ENCODE measurements around the gene HDAC9.

The HDAC9 gene

GRCh38 chr7:18995811-18996426, 500.4 kb downstream of the HDAC9 start:
- POLR2A ChIA-PET = interaction anchor here (0.6 kb wide), 1 partner anchor 24 kb away, joined by 3 read pairs; no protein-coding TSS in a partner anchor
- TF ChIP-seq CTCF (IDR thresholded peaks at IDR 0.05; ENCODE audit: insufficient read depth, low read length, missing control alignments) = no peak
- H3K4me3 ChIP-seq (ENCODE audit: low read depth, low read length) = no peak overlapping the region
- CTCF ChIA-PET = interaction anchor here (1.7 kb wide), 1 partner anchor 302 kb away, joined by 7 read pairs; no protein-coding TSS in a partner anchor
- no peak for DNase-seq (ENCODE audit: low read depth, low spot score)

GRCh38 chr7:18996583-18996982, 501.0 kb downstream of the HDAC9 start:
- TF ChIP-seq CTCF (IDR thresholded peaks at IDR 0.05; ENCODE audit: insufficient read depth, low read length, missing control alignments) = no peak
- ChIA-PET CTCF (no interaction called here), POLR2A (no interaction called here)
- DNase-seq (ENCODE audit: low read depth, low spot score) = no peak
- no peak overlapping the region for H3K4me3 ChIP-seq (ENCODE audit: low read depth, low read length)

GRCh38 chr7:18997477-18998150, 502.1 kb downstream of the HDAC9 start:
- ChIA-PET POLR2A (no interaction called here), CTCF (no interaction called here)

GRCh38 chr7:19000410-19000809, 504.9 kb downstream of the HDAC9 start:
- no peak overlapping the region for H3K4me3 ChIP-seq (ENCODE audit: low read depth, low read length)
- TF ChIP-seq CTCF (IDR thresholded peaks at IDR 0.05; ENCODE audit: insufficient read depth, low read length, missing control alignments) = no peak
- ChIA-PET CTCF (no interaction called here), POLR2A (no interaction called here)
- no peak for DNase-seq (ENCODE audit: low read depth, low spot score)

More at GRCh38 chr7:18997477-18998150, 502.1 kb downstream of the HDAC9 start:
- DNase-seq (ENCODE audit: low read depth, low spot score) = no peak
- no peak overlapping the region for H3K4me3 ChIP-seq (ENCODE audit: low read depth, low read length)
- TF ChIP-seq CTCF (IDR thresholded peaks at IDR 0.05; ENCODE audit: insufficient read depth, low read length, missing control alignments) = no peak

- CTCF ChIA-PET = no interaction called here
- POLR2A ChIA-PET = no interaction called here
- H3K4me3 ChIP-seq (ENCODE audit: low read depth, low read length) = no peak overlapping the region
- DNase-seq (ENCODE audit: low read depth, low spot score) = no peak
- TF ChIP-seq CTCF (IDR thresholded peaks at IDR 0.05; ENCODE audit: insufficient read depth, low read length, missing control alignments) = no peak
Measured at GRCh38 chr7:19001854-19002253, 506.3 kb downstream of the HDAC9 start.

GRCh38 chr7:19009241-19009935, 513.8 kb downstream of the HDAC9 start:
- ChIA-PET POLR2A (interaction anchor here (0.8 to 1.1 kb wide), 2 partner anchors 15 to 108 kb away, joined by 3 read pairs; partner anchors contain the start of gene TWIST1), CTCF (interaction anchor here (1.5 kb wide), 1 partner anchor 61 kb away, joined by 3 read pairs; no protein-coding TSS in a partner anchor)
- H3K4me3 ChIP-seq (ENCODE audit: low read depth, low read length) = no peak overlapping the region
- DNase-seq (ENCODE audit: low read depth, low spot score) = no peak
- TF ChIP-seq CTCF (IDR thresholded peaks at IDR 0.05; ENCODE audit: insufficient read depth, low read length, missing control alignments) = no peak

Measured in AG04449 (cell line).